Stomach (tissue), 4 donors: ENCODE measurements around the gene PLXNB2.
A peak's percentile ranks its signal among the peaks of the same experiment; 100 is the strongest.

Source experiments
- CTCF ChIP-seq, 7 experiments: fragments of 450-650 bp in 4 of 7; fragments of 200-600 bp in 3 of 7; sonication (generic) in 3 of 7; IDR thresholded peaks; one replicate each; pipeline ENCODE4 v1.5.1; 2016 to 2019; ENCODE audit warnings: antibody characterized with exemption in 7 of 7, control low read depth in 2 of 7, mild to moderate bottlenecking in 1 of 7
- POLR2A ChIP-seq, 4 donors: fragments of 450-650 bp; IDR thresholded peaks; one replicate each; pipeline ENCODE4 v1.6.1; 2016; ENCODE audit warnings: antibody characterized with exemption in 4 of 4, control low read depth in 2 of 4, mild to moderate bottlenecking in 1 of 4, moderate library complexity in 1 of 4

- peak in 4 of 7 experiments; percentile 36 to 94 (median 75) for TF ChIP-seq CTCF (IDR thresholded peaks at IDR 0.05)
- no peak for TF ChIP-seq POLR2A (IDR thresholded peaks at IDR 0.05)
These were observed 31.3 kb downstream of the PLXNB2 start for GRCh38 chr22:50276143-50276542.
